CD4-positive, CD25-positive, alpha-beta regulatory T cell (primary cell): ENCODE results near the gene PAK6. TPM values are rescaled to one million over a fixed set of nuclear protein-coding genes. Genes with fewer than 3 reads are reported as not detected.

ENCODE experiments used
- ATAC-seq, 2 donors: fragments of 150-1000 bp; cut with Tn5 transposase; one replicate each; pipeline ENCODE4 v1.10.0; 2021; ENCODE audit warnings: low read depth in 2 of 2, moderate number of reproducible peaks in 2 of 2, moderate library complexity in 1 of 2
- DNase-seq, 3 donors: peaks; one replicate each; pipeline versions ENCODE4 v3.0.0 to v3.0.0-alpha.2; 2012 to 2022; ENCODE audit warnings: mixed read lengths in 1 of 3
- H3K27ac ChIP-seq: one replicate; pipeline ENCODE4 v1.7.0; 2013; ENCODE audit warnings: mild to moderate bottlenecking, low read length; ENCODE audit not compliant: insufficient read depth, poor library complexity, severe bottlenecking
- H3K27me3 ChIP-seq: one replicate; pipeline ENCODE4 v1.7.0; 2013; ENCODE audit warnings: low read length; ENCODE audit not compliant: control insufficient read depth, insufficient read depth
- H3K36me3 ChIP-seq: one replicate; pipeline ENCODE4 v1.7.0; 2013; ENCODE audit warnings: mild to moderate bottlenecking, low read length, moderate library complexity; ENCODE audit not compliant: control insufficient read depth, insufficient read depth
- H3K4me1 ChIP-seq: 2 replicates; pipeline ENCODE4 v1.7.0; 2013; ENCODE audit warnings: mild to moderate bottlenecking, low read length; ENCODE audit not compliant: insufficient read depth, control insufficient read depth, poor library complexity, severe bottlenecking
- H3K4me3 ChIP-seq: one replicate; pipeline ENCODE4 v1.7.0; 2013; ENCODE audit warnings: low read depth, mild to moderate bottlenecking, low read length, moderate library complexity
- H3K9me3 ChIP-seq, 2 experiments: 1 replicate in 1 of 2; 2 replicates in 1 of 2; pipeline ENCODE4 v1.7.0; 2013; ENCODE audit warnings: low read length in 2 of 2, mild to moderate bottlenecking in 1 of 2, moderate library complexity in 1 of 2; ENCODE audit not compliant: control insufficient read depth in 2 of 2
- H3K27ac Mint-ChIP-seq, 3 donors: one replicate each; pipeline ENCODE4 v1.8.0; 2020 to 2022; ENCODE audit warnings: mild to moderate bottlenecking in 3 of 3, mixed read lengths in 3 of 3, moderate library complexity in 2 of 3
- H3K27me3 Mint-ChIP-seq: one replicate; pipeline ENCODE4 v1.8.0; 2022; ENCODE audit warnings: mild to moderate bottlenecking, mixed read lengths
- H3K36me3 Mint-ChIP-seq: one replicate; pipeline ENCODE4 v1.8.0; 2020; ENCODE audit warnings: mixed read lengths
- H3K4me1 Mint-ChIP-seq, 4 donors: one replicate each; pipeline ENCODE4 v1.8.0; 2020 to 2022; ENCODE audit warnings: mixed read lengths in 4 of 4, mild to moderate bottlenecking in 1 of 4
- H3K4me3 Mint-ChIP-seq, 4 donors: one replicate each; pipeline ENCODE4 v1.8.0; 2020 to 2022; ENCODE audit warnings: mild to moderate bottlenecking in 4 of 4, mixed read lengths in 4 of 4, moderate library complexity in 3 of 4
- H3K9me3 Mint-ChIP-seq, 7 donors: one replicate each; pipeline ENCODE4 v1.8.0; 2020 to 2022; ENCODE audit warnings: mixed read lengths in 7 of 7, mild to moderate bottlenecking in 3 of 7, moderate library complexity in 2 of 7
- polyA plus RNA-seq, 4 donors: library from polyadenylated mRNA; unstranded; fragments of 300-500 nt; fragmentation: Illumina TruSeq; gene quantifications; one replicate each; pipeline ENCODE4 v1.2.3, GENCODE V29; 2021
- total RNA-seq: library from RNA; stranded (reverse); gene quantifications from one replicate; pipeline ENCODE4 v1.2.3, GENCODE V29; 2022

The PAK6 gene
- total and polyA plus RNA-seq, 5 donors from 2014 or later = not detected

DNA sequence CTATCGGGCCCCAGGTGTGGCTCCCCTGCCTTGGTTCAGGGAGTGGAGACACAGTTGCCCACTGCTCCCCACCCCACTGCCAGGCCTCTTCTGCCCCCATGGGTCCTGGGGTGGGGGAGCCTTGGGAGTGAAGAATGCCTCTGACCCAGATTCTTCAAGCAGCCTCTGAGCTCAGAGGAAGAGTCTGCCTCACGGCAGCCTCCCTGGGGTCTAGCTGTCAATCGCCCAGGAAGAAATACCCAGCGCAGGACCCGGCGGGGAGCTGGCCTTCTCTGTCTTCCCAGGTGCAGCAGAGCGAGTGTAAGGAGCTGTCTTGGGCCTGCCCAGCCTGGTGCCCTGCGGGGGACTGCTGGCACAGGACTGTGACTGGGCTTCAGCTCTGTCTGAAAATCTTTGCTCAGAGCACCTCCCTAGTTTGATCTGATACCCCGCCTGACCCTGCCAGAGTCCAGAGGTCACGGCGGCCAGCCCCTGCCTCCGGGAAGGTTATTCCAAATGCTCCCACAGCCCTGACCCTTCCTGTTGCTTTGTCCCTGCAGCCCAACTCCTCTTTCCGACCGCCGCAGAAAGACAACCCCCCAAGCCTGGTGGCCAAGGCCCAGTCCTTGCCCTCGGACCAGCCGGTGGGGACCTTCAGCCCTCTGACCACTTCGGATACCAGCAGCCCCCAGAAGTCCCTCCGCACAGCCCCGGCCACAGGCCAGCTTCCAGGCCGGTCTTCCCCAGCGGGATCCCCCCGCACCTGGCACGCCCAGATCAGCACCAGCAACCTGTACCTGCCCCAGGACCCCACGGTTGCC is 33.0 kb downstream of the PAK6 start:
- Mint-ChIP-seq H3K4me3 (no peak overlapping the region), H3K27ac (no peak overlapping the region), H3K27me3 (peaks cover 9% of the 10 kb centered on the region), H3K36me3 (no peaks in the 10 kb centered on the region), H3K4me1 (peaks cover 0 to 7% (median 2%) of the 10 kb centered on the region in 4 donors), H3K9me3 (no peaks in the 10 kb centered on the region)
- ATAC-seq (no peak), DNase-seq (no peak)
- Histone ChIP-seq H3K27me3 (no peaks in the 10 kb centered on the region), H3K27ac (no peak overlapping the region), H3K4me1 (no peaks in the 10 kb centered on the region), H3K4me3 (no peak overlapping the region), H3K9me3 (no peaks in the 10 kb centered on the region), H3K36me3 (no peaks in the 10 kb centered on the region)

DNA sequence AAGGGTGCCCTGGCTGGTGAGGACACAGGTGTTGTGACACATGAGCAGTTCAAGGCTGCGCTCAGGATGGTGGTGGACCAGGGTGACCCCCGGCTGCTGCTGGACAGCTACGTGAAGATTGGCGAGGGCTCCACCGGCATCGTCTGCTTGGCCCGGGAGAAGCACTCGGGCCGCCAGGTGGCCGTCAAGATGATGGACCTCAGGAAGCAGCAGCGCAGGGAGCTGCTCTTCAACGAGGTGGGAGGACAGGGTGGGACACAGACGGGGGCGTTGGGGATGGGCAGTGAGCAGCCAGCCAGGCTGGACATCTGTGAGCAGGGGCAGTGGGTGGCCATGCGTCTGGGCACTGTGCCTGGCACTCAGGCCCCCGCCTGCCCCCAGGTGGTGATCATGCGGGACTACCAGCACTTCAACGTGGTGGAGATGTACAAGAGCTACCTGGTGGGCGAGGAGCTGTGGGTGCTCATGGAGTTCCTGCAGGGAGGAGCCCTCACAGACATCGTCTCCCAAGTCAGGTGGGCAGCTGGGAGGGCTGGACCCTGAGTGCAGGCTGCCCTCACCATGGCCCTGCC is 33.7 kb downstream of the PAK6 start:
- H3K9me3 ChIP-seq = no peaks in the 10 kb centered on the region
- H3K4me3 Mint-ChIP-seq = no peak overlapping the region
- H3K27me3 Mint-ChIP-seq = peaks cover 14% of the 10 kb centered on the region
- H3K36me3 ChIP-seq = no peaks in the 10 kb centered on the region
- no peaks in the 10 kb centered on the region for H3K9me3 Mint-ChIP-seq
- peaks cover 0 to 7% (median 2%) of the 10 kb centered on the region in 4 donors for H3K4me1 Mint-ChIP-seq
- peak in 1 of 3 donors; percentile 16 for DNase-seq
- peaks cover 4% of the 10 kb centered on the region for H3K27me3 ChIP-seq
- H3K27ac Mint-ChIP-seq = no peak overlapping the region
- H3K4me3 ChIP-seq = no peak overlapping the region
- H3K27ac ChIP-seq = no peak overlapping the region
- no peaks in the 10 kb centered on the region for H3K36me3 Mint-ChIP-seq
- no peaks in the 10 kb centered on the region for H3K4me1 ChIP-seq
- ATAC-seq = no peak

- H3K27ac ChIP-seq = no peak overlapping the region
- H3K4me1 ChIP-seq = no peaks in the 10 kb centered on the region
- Mint-ChIP-seq H3K4me3 (no peak overlapping the region), H3K36me3 (no peaks in the 10 kb centered on the region), H3K27ac (peak overlapping the region in 1 of 3 donors; percentile 80), H3K4me1 (peaks cover 0 to 7% (median 2%) of the 10 kb centered on the region in 4 donors), H3K9me3 (no peaks in the 10 kb centered on the region), H3K27me3 (peaks cover 17% of the 10 kb centered on the region)
- no peaks in the 10 kb centered on the region for H3K9me3 ChIP-seq
- ATAC-seq = no peak
- H3K36me3 ChIP-seq = no peaks in the 10 kb centered on the region
- H3K4me3 ChIP-seq = no peak overlapping the region
- peaks cover 8% of the 10 kb centered on the region for H3K27me3 ChIP-seq
- no peak for DNase-seq
These were observed 34.6 kb downstream of the PAK6 start for GRCh38 chr15:40273428-40273827.

DNA sequence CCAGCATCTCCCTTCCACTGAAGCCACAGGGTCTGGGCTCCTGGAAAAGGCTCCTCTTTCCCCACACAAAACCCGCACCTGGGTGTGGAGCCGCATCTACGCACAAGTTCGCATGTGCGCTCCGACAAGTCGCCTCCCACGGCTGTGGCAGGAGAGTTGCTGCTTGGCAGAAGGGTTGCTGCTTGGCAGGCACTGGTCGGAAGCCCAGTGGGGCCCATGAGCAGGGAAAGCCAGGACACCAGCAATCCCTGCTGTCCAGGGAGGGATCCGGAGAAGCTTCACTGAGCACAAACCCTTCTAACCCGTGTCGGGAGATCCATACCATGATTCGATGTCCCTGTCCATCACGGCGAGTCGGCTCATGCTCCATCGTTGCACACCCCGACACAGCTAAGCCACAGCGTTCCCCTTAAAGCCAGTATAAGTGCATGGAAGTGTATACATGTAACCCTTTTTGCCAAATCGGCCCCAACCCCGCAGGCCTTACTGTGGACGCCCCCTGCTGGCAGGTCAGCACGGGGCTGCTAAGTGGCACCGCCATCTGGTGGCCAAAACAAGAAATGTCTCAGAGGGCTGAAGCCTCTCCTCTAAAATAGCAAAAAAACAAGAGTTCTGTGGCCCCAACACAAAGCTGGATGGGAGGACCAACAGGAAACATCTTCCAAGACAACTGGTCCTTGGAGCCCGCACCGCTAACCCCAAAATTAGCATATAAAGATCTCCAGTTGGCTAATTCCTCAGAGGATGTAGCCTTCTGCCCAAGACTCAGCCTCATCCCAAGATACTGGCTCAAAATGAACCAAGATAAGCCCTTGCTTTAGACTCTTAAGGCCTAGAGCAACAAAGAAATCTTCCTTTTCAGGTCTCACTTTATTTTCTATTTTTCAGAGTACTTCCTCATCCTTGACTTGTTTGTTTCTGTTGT is 35.7 kb downstream of the PAK6 start:
- Mint-ChIP-seq H3K4me1 (peaks cover 0 to 8% (median 6%) of the 10 kb centered on the region in 4 donors), H3K27me3 (peaks cover 29% of the 10 kb centered on the region), H3K27ac (peak overlapping the region in 1 of 3 donors; percentile 43), H3K9me3 (no peaks in the 10 kb centered on the region), H3K4me3 (peak overlapping the region in 2 of 4 donors; percentile 4 to 70), H3K36me3 (no peaks in the 10 kb centered on the region)
- no peaks in the 10 kb centered on the region for H3K36me3 ChIP-seq
- H3K27ac ChIP-seq = no peak overlapping the region
- peak; percentile 75 to 77 for ATAC-seq
- H3K4me3 ChIP-seq = no peak overlapping the region
- no peaks in the 10 kb centered on the region for H3K9me3 ChIP-seq
- peaks cover 16% of the 10 kb centered on the region for H3K27me3 ChIP-seq
- DNase-seq = peak; percentile 76 to 89 (median 85)
- H3K4me1 ChIP-seq = peaks cover 3% of the 10 kb centered on the region

GRCh38 chr15:40275523-40275922 is 36.7 kb downstream of the PAK6 start:
- peaks cover 0 to 8% (median 6%) of the 10 kb centered on the region in 4 donors for H3K4me1 Mint-ChIP-seq

GRCh38 chr15:40275954-40276353 is 37.1 kb downstream of the PAK6 start:
- H3K4me1 Mint-ChIP-seq = peaks cover 0 to 8% (median 6%) of the 10 kb centered on the region in 4 donors
- Histone ChIP-seq H3K27me3 (peaks cover 18% of the 10 kb centered on the region), H3K36me3 (no peaks in the 10 kb centered on the region), H3K4me3 (no peak overlapping the region), H3K27ac (no peak overlapping the region), H3K9me3 (no peaks in the 10 kb centered on the region), H3K4me1 (peaks cover 3% of the 10 kb centered on the region)
- ATAC-seq (no peak), DNase-seq (no peak)
- no peak overlapping the region for H3K4me3 Mint-ChIP-seq
- H3K36me3 Mint-ChIP-seq = no peaks in the 10 kb centered on the region
- H3K27ac Mint-ChIP-seq = no peak overlapping the region
- no peaks in the 10 kb centered on the region for H3K9me3 Mint-ChIP-seq
- H3K27me3 Mint-ChIP-seq = peaks cover 37% of the 10 kb centered on the region

More at GRCh38 chr15:40275523-40275922, 36.7 kb downstream of the PAK6 start:
- Histone ChIP-seq H3K27ac (no peak overlapping the region), H3K27me3 (peaks cover 16% of the 10 kb centered on the region), H3K36me3 (no peaks in the 10 kb centered on the region), H3K4me1 (peaks cover 3% of the 10 kb centered on the region), H3K9me3 (no peaks in the 10 kb centered on the region), H3K4me3 (no peak overlapping the region)
- DNase-seq (no peak), ATAC-seq (no peak)
- H3K27me3 Mint-ChIP-seq = peaks cover 33% of the 10 kb centered on the region
- H3K36me3 Mint-ChIP-seq = no peaks in the 10 kb centered on the region
- H3K4me3 Mint-ChIP-seq = no peak overlapping the region
- H3K27ac Mint-ChIP-seq = no peak overlapping the region
- H3K9me3 Mint-ChIP-seq = no peaks in the 10 kb centered on the region

- no peaks in the 10 kb centered on the region for H3K36me3 ChIP-seq
- peaks cover 10% of the 10 kb centered on the region for H3K4me1 ChIP-seq
- Mint-ChIP-seq H3K4me1 (peaks cover 0 to 8% (median 6%) of the 10 kb centered on the region in 4 donors), H3K4me3 (no peak overlapping the region), H3K36me3 (no peaks in the 10 kb centered on the region), H3K27me3 (peaks cover 40% of the 10 kb centered on the region), H3K27ac (no peak overlapping the region), H3K9me3 (no peaks in the 10 kb centered on the region)
- no peak for ATAC-seq
- H3K27me3 ChIP-seq = peaks cover 18% of the 10 kb centered on the region
- DNase-seq = no peak
- no peaks in the 10 kb centered on the region for H3K9me3 ChIP-seq
- H3K4me3 ChIP-seq = no peak overlapping the region
- H3K27ac ChIP-seq = no peak overlapping the region
These were observed 38.1 kb downstream of the PAK6 start for GRCh38 chr15:40276927-40277326.
